Stimulated activated CD8-positive, alpha-beta memory T cell treated with anti-CD3 and anti-CD28 coated beads, Interleukin-15, amount 100 ng/mL, for 4 hours (primary cell): ENCODE measurements around the gene IL32.
"Not testable (repeated sequence)": the region's sequence is repeated elsewhere in the genome, so short reads cannot be mapped to it uniquely, and the experiment has no call there.

Experiments used
- DNase-seq, 2 donors: peaks; one replicate each; pipeline ENCODE4 v3.0.0-alpha.2; 2020; ENCODE audit warnings: low read depth in 2 of 2

The IL32 gene

GRCh38 chr16:3070608-3071111, 5.2 kb downstream of the IL32 start:
- no peak for DNase-seq

GRCh38 chr16:3071655-3072054, 6.2 kb downstream of the IL32 start:
- no peak for DNase-seq

- DNase-seq, result not testable (repeated sequence)
Measured at GRCh38 chr16:3072148-3072547, 6.7 kb downstream of the IL32 start.

- not testable (repeated sequence) for DNase-seq
Measured at GRCh38 chr16:3072576-3073263, 7.3 kb downstream of the IL32 start.

- DNase-seq, result no peak
Measured at GRCh38 chr16:3073448-3073847, 8.0 kb downstream of the IL32 start.

- peak; percentile 52 to 60 for DNase-seq
Measured at GRCh38 chr16:3074860-3075522, 9.6 kb downstream of the IL32 start.

- DNase-seq, result no peak
Measured at GRCh38 chr16:3075523-3075915, 10.1 kb downstream of the IL32 start.

GRCh38 chr16:3075946-3076345, 10.5 kb downstream of the IL32 start:
- DNase-seq, result not testable (repeated sequence)

GRCh38 chr16:3076577-3076976, 11.1 kb downstream of the IL32 start:
- DNase-seq, result no peak

- no peak for DNase-seq
Measured at GRCh38 chr16:3080024-3080423, 14.6 kb downstream of the IL32 start.

- not testable (repeated sequence) for DNase-seq
Measured at GRCh38 chr16:3081957-3082356, 16.5 kb downstream of the IL32 start.

- DNase-seq, result not testable (repeated sequence)
Measured at GRCh38 chr16:3083408-3083807, 18.0 kb downstream of the IL32 start.

- DNase-seq, result no peak
Measured at GRCh38 chr16:3084491-3084890, 19.1 kb downstream of the IL32 start.

- DNase-seq, result no peak
Measured at GRCh38 chr16:3084969-3085670, 19.7 kb downstream of the IL32 start.

- no peak for DNase-seq
Measured at GRCh38 chr16:3085868-3086595, 20.6 kb downstream of the IL32 start.

- DNase-seq, result no peak
Measured at GRCh38 chr16:3086596-3087242, 21.3 kb downstream of the IL32 start.

GRCh38 chr16:3087243-3088235, 22.1 kb downstream of the IL32 start:
- DNase-seq, result no peak

- no peak for DNase-seq
Measured at GRCh38 chr16:3088450-3088849, 23.0 kb downstream of the IL32 start.

- no peak for DNase-seq
Measured at GRCh38 chr16:3088925-3089716, 23.7 kb downstream of the IL32 start.
